GM23248 (cell line): Measurements from ENCODE around the gene KIF5B. TPM values are rescaled to one million over a fixed set of nuclear protein-coding genes. Genes with fewer than 3 reads are reported as not detected.

ENCODE experiments used
- DNase-seq: peaks from one replicate; pipeline ENCODE4 v3.0.0-alpha.2; 2015
- H2AFZ ChIP-seq: fragments of 200-600 bp; sonication (generic); 2 replicates; pipeline ENCODE4 v1.6.1; 2016; ENCODE audit warnings: antibody characterized with exemption
- H3F3A ChIP-seq: fragments of 200-600 bp; sonication (generic); 2 replicates; pipeline ENCODE4 v1.6.1; 2016; ENCODE audit warnings: mild to moderate bottlenecking, antibody characterized with exemption, mixed run types; ENCODE audit not compliant: insufficient read depth
- H3K27ac ChIP-seq: fragments of 200-600 bp; sonication (generic); 2 replicates; pipeline ENCODE4 v1.5.1; 2016; ENCODE audit warnings: mild to moderate bottlenecking
- H3K27me3 ChIP-seq: fragments of 200-600 bp; sonication (generic); replicated peaks from 2 replicates; pipeline ENCODE4 v1.6.1; 2016; ENCODE audit warnings: mild to moderate bottlenecking; ENCODE audit not compliant: insufficient read depth
- H3K36me3 ChIP-seq: fragments of 200-600 bp; sonication (generic); 2 replicates; pipeline ENCODE4 v1.6.1; 2016; ENCODE audit warnings: low read depth, mild to moderate bottlenecking
- H3K4me1 ChIP-seq: fragments of 200-600 bp; sonication (generic); 2 replicates; pipeline ENCODE4 v1.6.1; 2016; ENCODE audit warnings: mild to moderate bottlenecking; ENCODE audit not compliant: insufficient read depth
- H3K4me2 ChIP-seq: fragments of 200-600 bp; sonication (generic); one replicate; pipeline ENCODE4 v1.6.1; 2016; ENCODE audit warnings: mild to moderate bottlenecking; ENCODE audit not compliant: unreplicated experiment
- H3K4me3 ChIP-seq: fragments of 200-600 bp; sonication (generic); 2 replicates; pipeline ENCODE4 v1.5.1; 2016; ENCODE audit warnings: mild to moderate bottlenecking
- H3K79me2 ChIP-seq: fragments of 200-600 bp; sonication (generic); 2 replicates; pipeline ENCODE4 v1.6.1; 2016; ENCODE audit warnings: mild to moderate bottlenecking; ENCODE audit not compliant: insufficient read depth
- H3K9ac ChIP-seq: fragments of 200-600 bp; sonication (generic); 2 replicates; pipeline ENCODE4 v1.6.1; 2016; ENCODE audit warnings: mild to moderate bottlenecking
- H3K9me2 ChIP-seq: fragments of 200-600 bp; sonication (generic); 2 replicates; pipeline ENCODE4 v1.6.1; 2016; ENCODE audit warnings: mixed run types, mild to moderate bottlenecking, moderate library complexity; ENCODE audit not compliant: insufficient read depth
- H3K9me3 ChIP-seq: fragments of 200-600 bp; sonication (generic); one replicate; pipeline ENCODE4 v1.6.1; 2017; ENCODE audit warnings: low read depth
- H4K20me1 ChIP-seq: fragments of 200-600 bp; sonication (generic); 2 replicates; pipeline ENCODE4 v1.6.0; 2016; ENCODE audit not compliant: insufficient read depth
- EZH2 ChIP-seq: fragments of 200-600 bp; sonication (generic); IDR thresholded peaks from 2 replicates; pipeline ENCODE4 v1.6.1; 2018; ENCODE audit warnings: antibody characterized with exemption, mild to moderate bottlenecking; ENCODE audit not compliant: insufficient read depth, poor library complexity, severe bottlenecking
- EZH2phosphoT487 ChIP-seq: fragments of 200-600 bp; sonication (generic); IDR thresholded peaks from 2 replicates; pipeline ENCODE4 v1.6.1; 2018; ENCODE audit warnings: antibody characterized with exemption, moderate library complexity, mild to moderate bottlenecking, low read depth; ENCODE audit not compliant: insufficient read depth
- WGBS, 2 experiments: methylation state at CpG; one replicate each; pipeline ENCODE4 v1.1.6; 2015 to 2017; ENCODE audit warnings: low lambda C conversion rate in 2 of 2, low coverage in 1 of 2; ENCODE audit errors: missing lambda C conversion rate in 2 of 2; 5-methylcytosine and 5-hydroxymethylcytosine counted together
- in situ Hi-C: fragments of 300-500 bp; cut with MboI; formaldehyde crosslinking; loops from 2 replicates; pipeline ENCODE4 v1.15.0; 2020
- polyA plus RNA-seq: library from polyadenylated mRNA; unstranded; fragments of >200 nt; fragmentation: Nextera tagmentation; extraction: Ambion mirVana; gene quantifications from 2 replicates; pipeline ENCODE4 v1.2.1, GENCODE V29; 2016
- total RNA-seq: library from RNA; depleted of rRNA; stranded (reverse); fragments of >200 nt; shearing (Covaris generic); gene quantifications from 2 replicates; pipeline ENCODE4 v1.2.3, GENCODE V29; 2014

KIF5B gene
- total and polyA plus RNA-seq, 2 experiments from 2014 or later = 81.5 to 133 TPM

GRCh38 chr10:32091046-32091445, 34.8 kb upstream of the KIF5B start:
- Histone ChIP-seq H3K4me3 (no peak overlapping the region), H3K79me2 (no peaks in the 10 kb centered on the region), H3K9me2 (no peaks in the 10 kb centered on the region), H3K4me2 (no peak overlapping the region), H3K4me1 (no peaks in the 10 kb centered on the region), H4K20me1 (no peaks in the 10 kb centered on the region), H3K9ac (no peak overlapping the region), H2AFZ (no peak overlapping the region), H3F3A (no peaks in the 10 kb centered on the region), H3K9me3 (no peaks in the 10 kb centered on the region), H3K27me3 (0 out of 2 replicates have a peak, but pooled peaks cover 10% of the 10 kb centered on the region), H3K36me3 (no peaks in the 10 kb centered on the region), H3K27ac (no peak overlapping the region)
- in situ Hi-C loops = no loop called here
- DNase-seq = no peak
- TF ChIP-seq EZH2phosphoT487 (no peak), EZH2 (no peak)

GRCh38 chr10:32084185-32084851, 28.1 kb upstream of the KIF5B start:
- TF ChIP-seq EZH2 (no peak), EZH2phosphoT487 (no peak)
- Histone ChIP-seq H4K20me1 (no peaks in the 10 kb centered on the region), H3F3A (no peaks in the 10 kb centered on the region), H2AFZ (no peak overlapping the region), H3K79me2 (no peaks in the 10 kb centered on the region), H3K27me3 (no peaks in the 10 kb centered on the region), H3K9ac (no peak overlapping the region), H3K9me3 (no peaks in the 10 kb centered on the region), H3K4me2 (no peak overlapping the region), H3K9me2 (no peaks in the 10 kb centered on the region), H3K36me3 (no peaks in the 10 kb centered on the region), H3K4me1 (no peaks in the 10 kb centered on the region), H3K4me3 (no peak overlapping the region), H3K27ac (no peak overlapping the region)
- in situ Hi-C loops = no loop called here
- WGBS, 2 experiments = 38 to 39% methylated on average over 6 of the region's 6 CpGs
- DNase-seq = no peak

- in situ Hi-C loops = no loop called here
- Histone ChIP-seq H3K4me1 (peaks cover 11% of the 10 kb centered on the region), H3K9me2 (no peaks in the 10 kb centered on the region), H3K9ac (0 out of 2 replicates have a peak overlapping the region, but pooled peaks have one; percentile 13), H2AFZ (peak overlapping the region; percentile 61), H3K27me3 (no peaks in the 10 kb centered on the region), H3K4me2 (peak overlapping the region; percentile 38), H3K4me3 (no peak overlapping the region), H3K27ac (peak overlapping the region; percentile 38), H4K20me1 (no peaks in the 10 kb centered on the region), H3K79me2 (no peaks in the 10 kb centered on the region), H3K9me3 (no peaks in the 10 kb centered on the region), H3K36me3 (no peaks in the 10 kb centered on the region), H3F3A (no peaks in the 10 kb centered on the region)
- 8 to 9% methylated on average over 6 of the region's 6 CpGs for WGBS, 2 experiments
- peak; percentile 95 for DNase-seq
- TF ChIP-seq EZH2 (no peak), EZH2phosphoT487 (no peak)
Observed at GRCh38 chr10:32077896-32078485, 21.8 kb upstream of the KIF5B start.

GRCh38 chr10:32073659-32074058, 17.4 kb upstream of the KIF5B start:
- Histone ChIP-seq H2AFZ (no peak overlapping the region), H3K9me2 (no peaks in the 10 kb centered on the region), H3K27ac (no peak overlapping the region), H3K4me2 (no peak overlapping the region), H3K27me3 (no peaks in the 10 kb centered on the region), H4K20me1 (no peaks in the 10 kb centered on the region), H3K9ac (no peak overlapping the region), H3K36me3 (no peaks in the 10 kb centered on the region), H3K9me3 (no peaks in the 10 kb centered on the region), H3K79me2 (no peaks in the 10 kb centered on the region), H3F3A (no peaks in the 10 kb centered on the region), H3K4me3 (no peak overlapping the region), H3K4me1 (peaks cover 11% of the 10 kb centered on the region)
- 100% methylated on average over 1 of the region's 1 CpG for WGBS, 2 experiments
- in situ Hi-C loops = no loop called here
- TF ChIP-seq EZH2phosphoT487 (no peak), EZH2 (no peak)
- peak; percentile 16 for DNase-seq
